ENCODE results near the gene ALK.

- TF ChIP-seq, protein P1, sequence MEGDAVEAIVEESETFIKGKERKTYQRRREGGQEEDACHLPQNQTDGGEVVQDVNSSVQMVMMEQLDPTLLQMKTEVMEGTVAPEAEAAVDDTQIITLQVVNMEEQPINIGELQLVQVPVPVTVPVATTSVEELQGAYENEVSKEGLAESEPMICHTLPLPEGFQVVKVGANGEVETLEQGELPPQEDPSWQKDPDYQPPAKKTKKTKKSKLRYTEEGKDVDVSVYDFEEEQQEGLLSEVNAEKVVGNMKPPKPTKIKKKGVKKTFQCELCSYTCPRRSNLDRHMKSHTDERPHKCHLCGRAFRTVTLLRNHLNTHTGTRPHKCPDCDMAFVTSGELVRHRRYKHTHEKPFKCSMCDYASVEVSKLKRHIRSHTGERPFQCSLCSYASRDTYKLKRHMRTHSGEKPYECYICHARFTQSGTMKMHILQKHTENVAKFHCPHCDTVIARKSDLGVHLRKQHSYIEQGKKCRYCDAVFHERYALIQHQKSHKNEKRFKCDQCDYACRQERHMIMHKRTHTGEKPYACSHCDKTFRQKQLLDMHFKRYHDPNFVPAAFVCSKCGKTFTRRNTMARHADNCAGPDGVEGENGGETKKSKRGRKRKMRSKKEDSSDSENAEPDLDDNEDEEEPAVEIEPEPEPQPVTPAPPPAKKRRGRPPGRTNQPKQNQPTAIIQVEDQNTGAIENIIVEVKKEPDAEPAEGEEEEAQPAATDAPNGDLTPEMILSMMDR (IDR thresholded peaks at IDR 0.05) = no peak
- TF ChIP-seq POLR2A (IDR thresholded peaks at IDR 0.05) = no peak
- TF ChIP-seq POLR2AphosphoS5 (IDR thresholded peaks at IDR 0.05) = no peak
Measured at GRCh38 chr2:29942711-29943110, 21.3 kb upstream of the ALK start.

All from sigmoid colon (tissue), 4 donors.